OCI-LY3 (cell line): ENCODE measurements around the gene TBL1XR1.

Source experiments
- H2AFZ ChIP-seq: fragments of 200-600, 300-600 bp; shearing (Covaris generic); 2 replicates; pipeline ENCODE4 v1.6.0; 2014; ENCODE audit warnings: antibody characterized with exemption, low read depth, low read length
- H3K27ac ChIP-seq: fragments of 200-600, 300-600 bp; sonication (generic); 2 replicates; pipeline ENCODE4 v1.5.1; 2014; ENCODE audit warnings: mild to moderate bottlenecking, low read length, moderate library complexity, mixed read lengths
- H3K27me3 ChIP-seq: fragments of 200-600, 300-600 bp; sonication (generic); 2 replicates; pipeline ENCODE4 v1.6.1; 2014; ENCODE audit warnings: low read depth, low read length, mixed read lengths
- H3K36me3 ChIP-seq: fragments of 200-600, 300-600 bp; sonication (generic); replicated peaks from 2 replicates; pipeline ENCODE3; 2014; ENCODE audit warnings: low read depth, low read length, mixed read lengths
- H3K4me1 ChIP-seq: fragments of 300-600, 200-600 bp; sonication (generic); 2 replicates; pipeline ENCODE4 v1.6.1; 2014; ENCODE audit warnings: low read length, mixed read lengths
- H3K4me2 ChIP-seq: fragments of 200-600, 300-600 bp; sonication (generic); 2 replicates; pipeline ENCODE4 v1.6.1; 2014; ENCODE audit warnings: low read length, mixed read lengths
- H3K4me3 ChIP-seq: fragments of 300-600, 200-600 bp; sonication (generic); 2 replicates; pipeline ENCODE4 v1.5.1; 2014; ENCODE audit warnings: antibody characterized with exemption, mild to moderate bottlenecking, low read length, moderate library complexity
- H3K79me2 ChIP-seq: fragments of 300-600, 200-600 bp; shearing (Covaris generic); 2 replicates; pipeline ENCODE4 v1.6.1; 2014; ENCODE audit warnings: mild to moderate bottlenecking, low read length, mixed read lengths
- H3K9ac ChIP-seq: fragments of 300-600, 200-600 bp; shearing (Covaris generic); 2 replicates; pipeline ENCODE4 v1.6.0; 2014; ENCODE audit warnings: mild to moderate bottlenecking, low read length, moderate library complexity
- H3K9me3 ChIP-seq: fragments of 200-600, 300-600 bp; shearing (Covaris generic); 2 replicates; pipeline ENCODE4 v1.6.1; 2014; ENCODE audit warnings: low read length, mixed read lengths; ENCODE audit not compliant: insufficient read depth
- H4K20me1 ChIP-seq: fragments of 200-600, 300-600 bp; sonication (generic); 2 replicates; pipeline ENCODE4 v1.6.1; 2016; ENCODE audit warnings: low read length, mixed read lengths; ENCODE audit not compliant: insufficient read depth
- CTCF ChIP-seq: fragments of 200-600, 300-600 bp; sonication (generic); IDR thresholded peaks from 2 replicates; pipeline ENCODE4 v1.5.1; 2014; ENCODE audit warnings: antibody characterized with exemption, low read length, low read depth
- EZH2phosphoT487 ChIP-seq: fragments of 200-600 bp; shearing (Covaris generic); IDR thresholded peaks from 2 replicates; pipeline ENCODE4 v1.6.1; 2018; ENCODE audit warnings: antibody characterized with exemption, mixed run types, low read depth

Gene TBL1XR1

DNA sequence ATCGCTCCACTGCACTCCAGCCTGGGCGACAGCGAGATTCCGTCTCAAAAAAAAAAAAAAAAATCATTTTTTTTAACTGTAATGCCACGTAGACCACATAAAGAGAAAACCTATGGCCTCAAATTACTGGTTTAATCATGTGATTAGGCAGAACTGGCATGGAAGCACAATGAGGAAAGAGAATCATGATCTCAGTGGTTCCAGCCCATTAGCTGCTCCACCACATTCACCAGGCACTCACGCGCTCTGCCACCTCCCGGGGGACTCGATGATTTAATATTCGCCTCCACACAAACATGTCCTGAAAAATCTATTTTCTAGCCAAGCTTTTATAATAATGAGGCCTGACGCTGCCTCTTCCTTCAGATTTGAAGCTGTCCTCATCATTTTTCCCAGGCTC lies 204.7 kb downstream of the TBL1XR1 start:
- Histone ChIP-seq H3K36me3 (no peaks in the 10 kb centered on the region), H3K27me3 (no peaks in the 10 kb centered on the region), H2AFZ (no peak overlapping the region), H3K9ac (no peak overlapping the region), H3K4me3 (no peak overlapping the region), H3K4me2 (no peak overlapping the region), H4K20me1 (no peaks in the 10 kb centered on the region), H3K9me3 (no peaks in the 10 kb centered on the region), H3K4me1 (no peaks in the 10 kb centered on the region), H3K27ac (no peak overlapping the region), H3K79me2 (no peaks in the 10 kb centered on the region)
- TF ChIP-seq CTCF, result no peak
- TF ChIP-seq EZH2phosphoT487, result no peak

- H3K4me1 ChIP-seq, result no peaks in the 10 kb centered on the region
- no peak overlapping the region for H3K4me2 ChIP-seq
- H3K27ac ChIP-seq, result no peak overlapping the region
- H3K9ac ChIP-seq, result no peak overlapping the region
- no peaks in the 10 kb centered on the region for H3K9me3 ChIP-seq
- H3K4me3 ChIP-seq, result no peak overlapping the region
- no peaks in the 10 kb centered on the region for H3K36me3 ChIP-seq
- no peak overlapping the region for H2AFZ ChIP-seq
- no peak for TF ChIP-seq CTCF
- TF ChIP-seq EZH2phosphoT487, result no peak
- H3K27me3 ChIP-seq, result no peaks in the 10 kb centered on the region
- no peaks in the 10 kb centered on the region for H4K20me1 ChIP-seq
- H3K79me2 ChIP-seq, result no peaks in the 10 kb centered on the region
These were observed 208.5 kb downstream of the TBL1XR1 start for GRCh38 chr3:176988795-176989194.

DNA sequence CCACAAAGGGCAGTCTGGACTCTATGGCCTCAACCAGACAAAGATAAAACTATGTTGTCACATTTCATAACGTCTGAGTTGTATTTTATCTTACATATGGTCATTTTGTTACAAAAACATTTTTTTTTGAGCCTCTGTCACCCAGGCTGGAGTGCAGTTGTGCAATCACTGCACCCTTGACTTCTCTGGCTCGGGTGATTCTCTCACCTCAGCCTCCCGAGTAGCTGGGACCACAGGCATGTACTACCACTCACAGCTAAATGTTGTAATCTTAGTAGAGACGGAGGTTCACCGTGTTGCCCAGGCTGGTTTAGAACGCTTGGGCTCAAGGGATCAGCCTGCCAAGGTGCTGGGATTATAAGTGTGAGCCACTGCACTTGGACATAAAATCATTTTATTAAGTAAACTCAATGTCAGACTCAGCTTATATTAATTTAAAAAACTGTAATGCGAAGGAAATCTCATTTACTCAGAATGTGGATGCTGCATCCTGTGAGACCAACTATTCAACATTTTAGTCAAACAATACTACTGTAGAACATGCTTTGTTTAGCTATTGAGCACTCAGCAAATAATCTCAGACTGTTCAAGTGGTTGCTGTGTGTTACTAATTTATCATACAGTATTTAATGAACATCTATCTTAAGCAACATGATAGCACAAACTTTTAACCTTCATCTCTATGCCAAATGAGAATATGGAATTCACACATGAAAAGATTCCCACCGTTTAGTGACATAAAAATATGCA lies 209.2 kb downstream of the TBL1XR1 start:
- Histone ChIP-seq H3K36me3 (no peaks in the 10 kb centered on the region), H3K9me3 (no peaks in the 10 kb centered on the region), H3K4me3 (no peak overlapping the region), H4K20me1 (no peaks in the 10 kb centered on the region), H3K4me2 (no peak overlapping the region), H3K79me2 (no peaks in the 10 kb centered on the region), H3K27ac (no peak overlapping the region), H3K9ac (no peak overlapping the region), H3K27me3 (no peaks in the 10 kb centered on the region), H2AFZ (no peak overlapping the region), H3K4me1 (no peaks in the 10 kb centered on the region)
- no peak for TF ChIP-seq EZH2phosphoT487
- no peak for TF ChIP-seq CTCF

DNA sequence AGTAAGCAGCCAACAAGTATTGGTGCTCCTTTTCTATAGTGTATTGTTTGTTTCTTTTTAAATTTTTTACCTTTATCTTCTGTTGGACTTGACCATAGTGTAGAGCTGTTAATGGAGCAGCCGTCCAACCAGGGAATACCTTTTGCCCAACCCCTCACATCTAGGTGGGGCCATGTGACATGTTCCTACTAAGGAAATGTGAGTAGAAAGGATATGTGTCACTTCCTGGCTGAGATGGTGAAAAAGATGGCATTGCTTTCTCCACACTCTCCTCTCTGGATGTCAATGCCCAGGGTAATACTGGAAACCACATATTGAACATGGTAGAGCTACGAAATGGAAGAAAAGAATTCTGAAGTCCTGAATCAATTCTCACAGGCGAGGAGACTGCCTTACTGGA lies 218.8 kb downstream of the TBL1XR1 start:
- Histone ChIP-seq H3K4me3 (no peak overlapping the region), H3K4me2 (no peak overlapping the region), H3K27me3 (no peaks in the 10 kb centered on the region), H3K4me1 (no peaks in the 10 kb centered on the region), H4K20me1 (no peaks in the 10 kb centered on the region), H3K9me3 (no peaks in the 10 kb centered on the region), H2AFZ (no peak overlapping the region), H3K79me2 (no peaks in the 10 kb centered on the region), H3K36me3 (no peaks in the 10 kb centered on the region), H3K27ac (no peak overlapping the region), H3K9ac (no peak overlapping the region)
- TF ChIP-seq EZH2phosphoT487 (no peak), CTCF (no peak)
